Testis (tissue), 3 donors: Measurements from ENCODE around the gene TARDBP. TPM values are rescaled to one million over a fixed set of nuclear protein-coding genes. Genes with fewer than 3 reads are reported as not detected.

Experiments used
- DNase-seq: peaks from one replicate; pipeline ENCODE4 v3.0.0-alpha.2; 2019
- H3K27ac ChIP-seq, 2 donors: fragments of 200-600 bp; sonication (generic); one replicate each; pipeline ENCODE4 v1.5.1; 2019
- H3K27me3 ChIP-seq: fragments of 200-600 bp; sonication (generic); one replicate; pipeline ENCODE4 v1.5.1; 2019
- H3K36me3 ChIP-seq: fragments of 200-600 bp; sonication (generic); one replicate; pipeline ENCODE4 v1.5.1; 2017; ENCODE audit warnings: low read depth; ENCODE audit errors: missing control alignments
- H3K4me1 ChIP-seq: fragments of 200-600 bp; sonication (generic); one replicate; pipeline ENCODE4 v1.5.1; 2019
- H3K4me3 ChIP-seq, 2 donors: fragments of 200-600 bp; sonication (generic); one replicate each; pipeline ENCODE4 v1.5.1; 2017 to 2019
- H3K9me3 ChIP-seq: fragments of 200-600 bp; sonication (generic); one replicate; pipeline ENCODE4 v1.5.1; 2017
- POLR2A ChIP-seq: fragments of 450-650 bp; IDR thresholded peaks from one replicate; pipeline ENCODE4 v1.6.1; 2017; ENCODE audit warnings: antibody characterized with exemption, mild to moderate bottlenecking, moderate library complexity
- whole genome bisulfite sequencing, 2 donors: methylation state at CpG; one replicate each; pipeline ENCODE4 v1.1.5; 2018; 5-methylcytosine and 5-hydroxymethylcytosine counted together
- intact Hi-C: fragments of 100-400 bp; cut with DNase I; formaldehyde crosslinking; loops from one replicate; pipeline ENCODE4 v1.15.1; 2023; ENCODE audit warnings: low total_unique reads
- polyA plus RNA-seq: library from polyadenylated mRNA; stranded (reverse); fragments of 350-450 nt; fragmentation: Illumina TruSeq; extraction: RNeasy Lipid Tissue Mini Kit (QIAGEN cat#74804); gene quantifications from one replicate; pipeline ENCODE4 v1.2.3, GENCODE V29; 2014; ENCODE audit warnings: low read depth, low replicate concordance; ENCODE audit not compliant: insufficient read depth
- total RNA-seq, 2 donors: library from RNA; depleted of rRNA; stranded (reverse); fragments of >200 nt; gene quantifications; one replicate each; pipeline ENCODE4 v1.2.3, GENCODE V29; 2016
- TF ChIP-seq, protein P1 (sequence below), 3 experiments: fragments of 450-650 bp in 2 of 3; fragments of 200-600 bp in 1 of 3; sonication (generic) in 1 of 3; IDR thresholded peaks; one replicate each; pipeline ENCODE4 v1.5.1; 2016 to 2019; ENCODE audit warnings: antibody characterized with exemption in 3 of 3, mild to moderate bottlenecking in 2 of 3, moderate library complexity in 1 of 3

Gene TARDBP
- total and polyA plus RNA-seq, 3 donors from 2014 or later: 142 to 207 (median 185) TPM

DNA sequence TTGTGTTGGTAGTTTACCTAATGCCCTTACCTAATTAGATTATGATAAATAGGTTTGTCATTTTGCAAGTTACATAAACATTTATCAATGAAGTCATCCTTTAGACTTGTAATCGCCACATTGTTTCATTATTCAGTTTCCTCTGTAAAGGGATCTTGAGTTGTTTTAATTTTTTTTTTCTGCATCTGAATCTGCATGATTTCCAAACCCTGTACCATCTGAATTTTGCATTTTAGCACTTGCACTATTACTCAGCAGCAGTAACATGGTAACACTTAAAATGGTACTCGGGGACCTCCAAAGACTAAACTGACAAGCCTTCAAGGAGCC, 12.4 kb downstream of the TARDBP start:
- Histone ChIP-seq H3K27ac (no peak overlapping the region), H3K4me3 (no peak overlapping the region), H3K4me1 (no peaks in the 10 kb centered on the region), H3K36me3 (no peaks in the 10 kb centered on the region), H3K27me3 (no peaks in the 10 kb centered on the region), H3K9me3 (no peaks in the 10 kb centered on the region)
- no peak for TF ChIP-seq POLR2A
- TF ChIP-seq, protein P1, sequence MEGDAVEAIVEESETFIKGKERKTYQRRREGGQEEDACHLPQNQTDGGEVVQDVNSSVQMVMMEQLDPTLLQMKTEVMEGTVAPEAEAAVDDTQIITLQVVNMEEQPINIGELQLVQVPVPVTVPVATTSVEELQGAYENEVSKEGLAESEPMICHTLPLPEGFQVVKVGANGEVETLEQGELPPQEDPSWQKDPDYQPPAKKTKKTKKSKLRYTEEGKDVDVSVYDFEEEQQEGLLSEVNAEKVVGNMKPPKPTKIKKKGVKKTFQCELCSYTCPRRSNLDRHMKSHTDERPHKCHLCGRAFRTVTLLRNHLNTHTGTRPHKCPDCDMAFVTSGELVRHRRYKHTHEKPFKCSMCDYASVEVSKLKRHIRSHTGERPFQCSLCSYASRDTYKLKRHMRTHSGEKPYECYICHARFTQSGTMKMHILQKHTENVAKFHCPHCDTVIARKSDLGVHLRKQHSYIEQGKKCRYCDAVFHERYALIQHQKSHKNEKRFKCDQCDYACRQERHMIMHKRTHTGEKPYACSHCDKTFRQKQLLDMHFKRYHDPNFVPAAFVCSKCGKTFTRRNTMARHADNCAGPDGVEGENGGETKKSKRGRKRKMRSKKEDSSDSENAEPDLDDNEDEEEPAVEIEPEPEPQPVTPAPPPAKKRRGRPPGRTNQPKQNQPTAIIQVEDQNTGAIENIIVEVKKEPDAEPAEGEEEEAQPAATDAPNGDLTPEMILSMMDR (IDR thresholded peaks at IDR 0.05): no peak
- intact Hi-C loops: no loop called here
- DNase-seq: no peak
- WGBS, 2 donors: 81 to 83% methylated on average over 2 of the region's 2 CpGs

DNA sequence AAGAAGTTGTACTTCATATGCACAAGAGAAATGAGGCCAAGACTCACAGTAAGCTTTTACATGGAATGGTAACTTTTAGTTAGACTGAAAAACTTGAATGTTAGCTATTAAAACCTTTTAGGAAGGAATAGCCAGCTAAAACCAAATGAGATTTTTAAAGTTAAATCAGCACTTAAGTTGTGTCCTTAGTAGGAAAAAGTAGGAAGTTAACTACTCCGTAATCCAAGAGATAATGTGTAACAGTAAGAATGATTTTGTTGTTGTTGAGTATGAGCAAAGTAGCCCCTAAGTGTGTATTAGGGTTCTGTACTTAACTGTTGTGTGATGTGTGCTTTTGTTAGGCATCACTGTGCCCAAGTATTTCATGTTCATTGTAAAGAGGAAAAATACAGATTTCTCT, 13.2 kb downstream of the TARDBP start:
- DNase-seq: no peak
- 89% methylated on average over 1 of the region's 1 CpG for WGBS, 2 donors
- Histone ChIP-seq H3K36me3 (no peaks in the 10 kb centered on the region), H3K27ac (no peak overlapping the region), H3K27me3 (no peaks in the 10 kb centered on the region), H3K4me1 (no peaks in the 10 kb centered on the region), H3K9me3 (no peaks in the 10 kb centered on the region), H3K4me3 (no peak overlapping the region)
- TF ChIP-seq, protein P1 (IDR thresholded peaks at IDR 0.05): no peak
- no peak for TF ChIP-seq POLR2A
- intact Hi-C loops: no loop called here

DNA sequence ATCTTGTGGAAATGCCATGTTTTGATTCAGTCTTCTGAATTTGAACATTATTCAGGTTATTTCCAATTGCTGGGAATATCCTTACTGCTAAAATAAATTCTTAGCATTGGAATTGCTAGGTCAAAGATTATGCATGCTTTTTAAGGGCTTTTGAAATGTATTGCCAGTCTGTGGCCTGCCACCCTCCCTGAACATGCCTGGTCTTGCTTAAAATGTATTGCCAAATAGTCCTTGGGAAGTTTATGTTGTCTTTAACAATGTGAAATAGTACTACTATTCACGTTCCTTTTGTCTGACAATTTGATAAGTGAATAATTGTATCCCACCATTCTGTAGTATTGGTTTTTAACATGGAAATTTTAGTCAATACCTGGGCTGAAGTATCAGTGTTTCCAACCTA, 13.6 kb downstream of the TARDBP start:
- Histone ChIP-seq H3K4me1 (no peaks in the 10 kb centered on the region), H3K9me3 (no peaks in the 10 kb centered on the region), H3K27ac (no peak overlapping the region), H3K4me3 (no peak overlapping the region), H3K36me3 (no peaks in the 10 kb centered on the region), H3K27me3 (no peaks in the 10 kb centered on the region)
- 65 to 68% methylated on average over 1 of the region's 1 CpG for WGBS, 2 donors
- TF ChIP-seq, protein P1 (IDR thresholded peaks at IDR 0.05): no peak
- TF ChIP-seq POLR2A: no peak
- intact Hi-C loops: no loop called here
- no peak for DNase-seq

DNA sequence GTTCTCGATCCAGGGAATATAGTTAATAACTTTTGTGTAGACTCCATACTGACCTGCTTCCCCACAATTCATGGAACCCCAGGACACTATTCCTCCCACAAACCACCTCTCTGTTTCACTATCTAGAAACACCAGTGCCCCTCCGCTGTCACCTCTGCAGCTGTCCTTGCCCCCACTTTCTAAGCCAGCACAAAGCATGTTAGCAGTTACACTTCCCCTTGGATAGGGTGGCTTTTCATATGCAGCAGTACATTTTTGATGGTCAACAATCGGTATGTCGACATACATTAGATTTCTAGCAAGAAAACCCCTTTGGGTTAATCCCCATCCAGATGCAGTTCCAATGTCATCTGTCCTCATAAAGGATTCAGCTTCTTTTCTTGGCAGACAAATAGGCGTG, 14.4 kb downstream of the TARDBP start:
- no peak overlapping the region for H3K27ac ChIP-seq
- no peaks in the 10 kb centered on the region for H3K9me3 ChIP-seq
- H3K36me3 ChIP-seq: no peaks in the 10 kb centered on the region
- DNase-seq: no peak
- no peak for TF ChIP-seq POLR2A
- TF ChIP-seq, protein P1 (IDR thresholded peaks at IDR 0.05): no peak
- intact Hi-C loops: no loop called here
- WGBS, 2 donors: 81 to 92% methylated on average over 5 of the region's 5 CpGs
- no peak overlapping the region for H3K4me3 ChIP-seq
- no peaks in the 10 kb centered on the region for H3K27me3 ChIP-seq
- H3K4me1 ChIP-seq: no peaks in the 10 kb centered on the region

DNA sequence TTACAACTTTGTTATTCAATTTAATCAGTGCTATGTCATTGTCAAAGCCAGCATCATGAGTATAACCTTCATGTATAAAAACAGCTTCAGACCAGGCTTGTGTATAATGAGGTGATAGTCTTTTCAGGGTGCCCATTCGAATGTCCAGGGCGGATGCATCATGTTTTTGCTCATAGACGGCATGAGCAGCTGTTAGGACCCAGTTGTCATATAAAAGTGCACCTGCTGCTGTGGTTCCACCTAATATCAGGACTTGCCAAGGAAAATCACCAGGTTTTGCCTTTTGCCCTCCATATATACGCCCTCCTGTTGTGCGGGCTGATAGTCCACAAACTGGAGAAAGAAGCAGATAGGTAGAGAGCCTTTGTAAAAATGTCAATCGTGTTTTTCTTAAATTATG, 14.9 kb downstream of the TARDBP start:
- no peak overlapping the region for H3K4me3 ChIP-seq
- H3K9me3 ChIP-seq: no peaks in the 10 kb centered on the region
- TF ChIP-seq, protein P1 (IDR thresholded peaks at IDR 0.05): no peak
- TF ChIP-seq POLR2A: no peak
- 70 to 80% methylated on average over 6 of the region's 6 CpGs for WGBS, 2 donors
- DNase-seq: no peak
- no peak overlapping the region for H3K27ac ChIP-seq
- no peaks in the 10 kb centered on the region for H3K36me3 ChIP-seq
- H3K27me3 ChIP-seq: no peaks in the 10 kb centered on the region
- H3K4me1 ChIP-seq: no peaks in the 10 kb centered on the region
- intact Hi-C loops: no loop called here
